K562 (cell line): ENCODE measurements around the gene VPS4B. TPM values are rescaled to one million over a fixed set of nuclear protein-coding genes. Genes with fewer than 3 reads are reported as not detected.

Experiments
- ATAC-seq: fragments of 200-7000 bp; cut with Tn5 transposase; 3 replicates; pipeline ENCODE4 v1.9.1; 2020; ENCODE audit warnings: moderate library complexity
- BruUV-seq: library from RNA; stranded (reverse); fragments of 400-500 nt; replicated peaks from 2 replicates; lab custom pipeline; 2021; lab: Mats Ljungman, UMichigan
- CTCF ChIA-PET: fragments of 300-600 bp; formaldehyde crosslinking; extraction: SDS; loops from one replicate; lab custom pipeline; 2021; ENCODE audit warnings: low intra/inter-chr PET ratio; lab: Yijun Ruan, JAX
- POLR2A ChIA-PET: fragments of 300-600, 350-650 bp; sonication (Branson Sonifier 250); formaldehyde crosslinking; extraction: SDS; loops from one replicate; lab custom pipeline; 2021; ENCODE audit warnings: antibody characterized with exemption, inconsistent platforms; lab: Yijun Ruan, JAX
- DNase-seq, 4 experiments: peaks; one replicate each; pipeline versions ENCODE4 v3.0.0 to v3.0.0-alpha.2; 2011 to 2018; ENCODE audit warnings: low spot score in 3 of 4, mixed read lengths in 3 of 4; ENCODE audit errors: extremely low read depth in 1 of 4
- FAIRE-seq: peaks from 2 replicates; lab custom pipeline; 2011; peaks lifted over from hg19 to GRCh38; lab: Jason Lieb, UNC
- H2AFZ ChIP-seq: 2 replicates; pipeline ENCODE4 v1.6.0; 2011; ENCODE audit warnings: low read depth, low read length, control low read depth, inconsistent platforms
- H3K27ac ChIP-seq: fragments of 200-600 bp; 3 replicates; pipeline ENCODE4 v1.8.0; 2011; ENCODE audit warnings: low read depth, mild to moderate bottlenecking, control low read depth, inconsistent platforms, low read length, moderate library complexity, mixed read lengths; ENCODE audit errors: extremely low read depth
- H3K27me3 ChIP-seq, 2 experiments: fragments of 300-600 bp in 1 of 2; 2 replicates in 1 of 2; 3 replicates in 1 of 2; pipeline versions ENCODE4 v1.6.0 to v1.8.0; 2011; ENCODE audit warnings: inconsistent platforms in 2 of 2, low read length in 2 of 2, mild to moderate bottlenecking in 1 of 2, mixed read lengths in 1 of 2, moderate library complexity in 1 of 2; ENCODE audit not compliant: control insufficient read depth in 2 of 2, insufficient read depth in 2 of 2
- H3K36me3 ChIP-seq: fragments of 300-600 bp; 3 replicates; pipeline ENCODE4 v1.8.0; 2011; ENCODE audit warnings: mild to moderate bottlenecking, low read length, inconsistent platforms; ENCODE audit not compliant: control insufficient read depth, insufficient read depth
- H3K4me1 ChIP-seq, 2 experiments: fragments of 200-600 bp in 1 of 2; replicated peaks in 1 of 2; 2 replicates in 1 of 2; 3 replicates in 1 of 2; pipeline versions ENCODE4 v1.5.1 to v1.8.0; 2011; ENCODE audit warnings: inconsistent platforms in 2 of 2, low read length in 2 of 2, mild to moderate bottlenecking in 1 of 2, mixed read lengths in 1 of 2, moderate library complexity in 1 of 2; ENCODE audit not compliant: control insufficient read depth in 2 of 2, insufficient read depth in 2 of 2
- H3K4me2 ChIP-seq: 2 replicates; pipeline ENCODE4 v1.6.1; 2011; ENCODE audit warnings: low read length, control low read depth, inconsistent platforms, mixed read lengths; ENCODE audit not compliant: insufficient read depth
- H3K4me3 ChIP-seq: fragments of 200-600 bp; sonication (generic), shearing (Covaris generic); 2 replicates; pipeline ENCODE4 v1.5.1; 2016; ENCODE audit warnings: control low read depth, inconsistent platforms
- H3K79me2 ChIP-seq: fragments of 200-600 bp; 3 replicates; pipeline ENCODE4 v1.8.0; 2011; ENCODE audit warnings: low read length, inconsistent platforms; ENCODE audit not compliant: control insufficient read depth, insufficient read depth
- H3K9ac ChIP-seq, 2 experiments: 2 replicates each; pipeline versions ENCODE4 v1.6.0 to v1.6.1; 2011; ENCODE audit warnings: low read depth in 2 of 2, low read length in 2 of 2, control low read depth in 1 of 2, inconsistent platforms in 1 of 2, mild to moderate bottlenecking in 1 of 2, mixed read lengths in 1 of 2; ENCODE audit not compliant: insufficient read depth in 1 of 2
- H3K9me1 ChIP-seq: one replicate; pipeline ENCODE4 v1.6.0; 2011; ENCODE audit warnings: inconsistent platforms, mild to moderate bottlenecking, low read length, moderate library complexity; ENCODE audit not compliant: control insufficient read depth, insufficient read depth
- H3K9me3 ChIP-seq: replicated peaks from 2 replicates; pipeline ENCODE4 v1.5.1; 2011; ENCODE audit warnings: low read depth, low read length, inconsistent platforms; ENCODE audit not compliant: control insufficient read depth, insufficient read depth
- H4K20me1 ChIP-seq: replicated peaks from 2 replicates; pipeline ENCODE4 v1.6.1; 2011; ENCODE audit warnings: low read length, inconsistent platforms, mixed read lengths; ENCODE audit not compliant: control insufficient read depth, insufficient read depth
- BMI1 ChIP-seq: fragments of 150-350 bp; IDR thresholded peaks from 2 replicates; pipeline ENCODE4 v1.6.1; 2014; ENCODE audit warnings: low read length
- CHCHD3 ChIP-seq: fragments of 250-450 bp; sonication (Bioruptor Pico); IDR thresholded peaks from 2 replicates; pipeline ENCODE4 v2.1.2; 2022; ENCODE audit warnings: mild to moderate bottlenecking
- GMEB1 ChIP-seq: fragments of 250-450 bp; sonication (Bioruptor Pico); IDR thresholded peaks from 2 replicates; pipeline ENCODE4 v1.4.0; 2020; ENCODE audit warnings: mild to moderate bottlenecking
- HMG20A ChIP-seq: fragments of 450-650 bp; formaldehyde crosslinking; conservative IDR thresholded peaks from 2 replicates; pipeline ENCODE4 v1.4.0; 2020; ENCODE audit warnings: mild to moderate bottlenecking, mixed read lengths
- KAT7 ChIP-seq: sonication (generic); formaldehyde crosslinking; IDR thresholded peaks from 2 replicates; pipeline ENCODE4 v1.8.0; 2022; ENCODE audit warnings: missing genetic modification reagents, mild to moderate bottlenecking, borderline replicate concordance
- MYBL2 ChIP-seq, 2 experiments: fragments of 450-650 bp in 1 of 2; sonication (generic) in 1 of 2; formaldehyde crosslinking in 1 of 2; IDR thresholded peaks; 2 replicates each; pipeline versions ENCODE4 v1.6.1 to v1.8.1; 2017 to 2022; ENCODE audit warnings: borderline replicate concordance in 1 of 2, inconsistent platforms in 1 of 2, low read depth in 1 of 2, mild to moderate bottlenecking in 1 of 2, missing genetic modification reagents in 1 of 2, moderate library complexity in 1 of 2
- NCOA4 ChIP-seq: fragments of 450-650 bp; IDR thresholded peaks from 2 replicates; pipeline ENCODE4 v1.6.1; 2018; ENCODE audit warnings: mild to moderate bottlenecking; ENCODE audit not compliant: partially characterized antibody
- RBM25 ChIP-seq: fragments of 200-400 bp; formaldehyde crosslinking; IDR thresholded peaks from 2 replicates; pipeline ENCODE4 v1.6.1; 2018; ENCODE audit warnings: low read length, low read depth, moderate library complexity; ENCODE audit not compliant: severe bottlenecking
- SMAD4 ChIP-seq: fragments of 250-450 bp; sonication (Bioruptor Pico); conservative IDR thresholded peaks from 2 replicates; pipeline ENCODE4 v1.8.0; 2021; ENCODE audit warnings: inconsistent platforms, mild to moderate bottlenecking, moderate library complexity
- SMARCA5 ChIP-seq: fragments of 450-650 bp; IDR thresholded peaks from 2 replicates; pipeline ENCODE4 v1.6.1; 2016
- whole genome bisulfite sequencing: fragments of 100-300 bp; shearing (Covaris generic); methylation state at CpG from one replicate; pipeline ENCODE4 v1.1.6; 2016; ENCODE audit warnings: low coverage, mixed read lengths; ENCODE audit not compliant: insufficient coverage; ENCODE audit errors: missing lambda C conversion rate; 5-methylcytosine and 5-hydroxymethylcytosine counted together
- in situ Hi-C: fragments of 300-500 bp; cut with MboI; formaldehyde crosslinking; loops from 4 replicates; pipeline ENCODE4 v1.15.0; 2018; ENCODE audit warnings: inconsistent platforms, mixed read lengths
- intact Hi-C: fragments of 100-400 bp; cut with micrococcal nuclease; formaldehyde crosslinking; loops from 2 replicates; pipeline ENCODE4 v1.14.2; 2022
- polyA plus RNA-seq, 8 experiments: library from polyadenylated mRNA; depleted of rRNA in 4 of 8; stranded (reverse) in 5 of 8; unstranded in 3 of 8; fragments of >200 nt; fragmentation: Nextera tagmentation in 2 of 8; fragmentation: Illumina TruSeq in 1 of 8; extraction: Ambion mirVana in 2 of 8; extraction: Trizol in 1 of 8; gene quantifications; 2 replicates each; pipeline versions ENCODE4 v1.2.1 to v1.2.3, GENCODE V29; 2011 to 2014; ENCODE audit warnings: inconsistent platforms in 1 of 8, missing spikeins in 1 of 8
- total RNA-seq, 7 experiments: library from RNA; depleted of rRNA in 6 of 7; stranded (reverse); fragments of >200 nt in 6 of 7; fragmentation: Illumina TruSeq in 2 of 7; extraction: Trizol in 2 of 7; gene quantifications; 2 replicates each; pipeline versions ENCODE4 v1.2.1 to v1.2.3, GENCODE V29; 2011 to 2021; ENCODE audit warnings: low replicate concordance in 1 of 7
- TF ChIP-seq, protein P1 (sequence below): sonication (generic); formaldehyde crosslinking; IDR thresholded peaks from 2 replicates; pipeline ENCODE4 v1.8.0; 2022; ENCODE audit warnings: mild to moderate bottlenecking, missing genetic modification reagents
- TF ChIP-seq, protein P2 (sequence below): fragments of 250-450 bp; sonication (Bioruptor Pico); IDR thresholded peaks from 2 replicates; pipeline ENCODE4 v1.6.1; 2021; ENCODE audit warnings: mild to moderate bottlenecking

Gene VPS4B
- total and polyA plus RNA-seq, 9 of the 15 experiments (the other 6 are each of a cell fraction or from before 2014, with no cell fraction given), result 7.3 to 16.4 (median 10.4) TPM

GRCh38 chr18:63350230-63350629 lies 72.0 kb downstream of the VPS4B start:
- Histone ChIP-seq H3K27ac (no peak overlapping the region), H3K9me3 (no peaks in the 10 kb centered on the region), H3K4me2 (no peak overlapping the region), H3K9ac (no peak overlapping the region), H4K20me1 (no peaks in the 10 kb centered on the region), H3K79me2 (no peaks in the 10 kb centered on the region), H2AFZ (no peak overlapping the region), H3K36me3 (peaks cover 50% of the 10 kb centered on the region; the same call in 2 of the 3 replicates), H3K9me1 (no peaks in the 10 kb centered on the region), H3K27me3 (no peaks in the 10 kb centered on the region), H3K4me1 (no peaks in the 10 kb centered on the region), H3K4me3 (no peak overlapping the region)
- FAIRE-seq, result no peak
- WGBS, result 50% methylated on average over 2 of the region's 2 CpGs
- no peak for ATAC-seq
- intact Hi-C loops (no loop called here), in situ Hi-C loops (no loop called here)
- CTCF ChIA-PET, result no interaction called here
- POLR2A ChIA-PET, result interaction anchor here (0.7 to 1.3 kb wide), 2 partner anchors 11 to 17 kb away, joined by 5 read pairs; partner anchors contain the start of gene KDSR
- BruUV-seq, result no TSS peak
- no peak for DNase-seq
- TF ChIP-seq RBM25 (peak; percentile 83), BMI1 (no peak)

DNA sequence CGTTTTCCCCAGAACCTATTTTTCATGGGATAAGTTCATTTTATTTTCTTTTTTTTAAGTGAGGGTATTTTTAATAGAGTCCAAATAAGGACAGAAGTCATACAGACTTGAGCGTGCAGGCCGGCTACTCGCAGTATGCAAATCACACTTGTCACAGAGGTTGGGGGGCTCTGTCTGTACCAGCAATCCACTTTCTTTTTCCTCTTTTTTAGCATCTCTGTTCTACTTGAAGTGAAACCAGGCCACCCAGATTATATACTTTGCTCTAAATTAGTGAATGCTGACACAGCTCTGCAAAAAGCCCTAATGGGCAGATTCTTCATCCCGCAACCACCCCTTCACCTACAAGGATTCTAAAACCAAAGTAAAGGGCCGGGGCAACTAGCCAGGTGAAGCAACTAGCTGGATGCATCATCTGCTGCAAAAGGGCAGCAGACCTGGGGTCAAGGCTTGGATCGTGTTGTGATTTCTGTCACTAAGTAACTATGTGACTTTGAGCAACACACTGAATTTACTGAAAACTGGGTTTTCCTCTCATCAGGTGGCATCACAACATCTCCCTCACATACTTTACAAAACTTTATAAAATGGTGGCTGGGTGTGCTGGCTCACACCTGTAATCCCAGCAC lies 73.7 kb downstream of the VPS4B start:
- DNase-seq (no peak), ATAC-seq (no peak), FAIRE-seq (no peak)
- Histone ChIP-seq H2AFZ (no peak overlapping the region), H4K20me1 (no peaks in the 10 kb centered on the region), H3K9ac (no peak overlapping the region), H3K27me3 (no peaks in the 10 kb centered on the region), H3K9me1 (no peaks in the 10 kb centered on the region), H3K36me3 (peaks cover 49% of the 10 kb centered on the region; the same call in 2 of the 3 replicates), H3K4me2 (no peak overlapping the region), H3K27ac (no peak overlapping the region), H3K79me2 (no peaks in the 10 kb centered on the region), H3K9me3 (no peaks in the 10 kb centered on the region), H3K4me3 (no peak overlapping the region), H3K4me1 (no peaks in the 10 kb centered on the region)
- intact Hi-C loops, result loop anchor here (10.0 kb wide), 1 partner anchor 496 kb away; no protein-coding TSS in a partner anchor
- ChIA-PET CTCF (no interaction called here), POLR2A (interaction anchor here (0.9 kb wide), 1 partner anchor 8 kb away, joined by 4 read pairs; no protein-coding TSS in a partner anchor)
- no TSS peak for BruUV-seq
- WGBS, result 88% methylated on average over 6 of the region's 7 CpGs
- in situ Hi-C loops, result loop anchor here (10.0 kb wide), 1 partner anchor 86 kb away; no protein-coding TSS in a partner anchor
- no peak for TF ChIP-seq GMEB1
- TF ChIP-seq, protein P1, sequence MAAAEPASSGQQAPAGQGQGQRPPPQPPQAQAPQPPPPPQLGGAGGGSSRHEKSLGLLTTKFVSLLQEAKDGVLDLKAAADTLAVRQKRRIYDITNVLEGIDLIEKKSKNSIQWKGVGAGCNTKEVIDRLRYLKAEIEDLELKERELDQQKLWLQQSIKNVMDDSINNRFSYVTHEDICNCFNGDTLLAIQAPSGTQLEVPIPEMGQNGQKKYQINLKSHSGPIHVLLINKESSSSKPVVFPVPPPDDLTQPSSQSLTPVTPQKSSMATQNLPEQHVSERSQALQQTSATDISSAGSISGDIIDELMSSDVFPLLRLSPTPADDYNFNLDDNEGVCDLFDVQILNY (CRISPR knock-in tag), result no peak
- no peak for TF ChIP-seq SMARCA5
- no peak for TF ChIP-seq KAT7 (CRISPR knock-in tag)
- TF ChIP-seq, protein P2, sequence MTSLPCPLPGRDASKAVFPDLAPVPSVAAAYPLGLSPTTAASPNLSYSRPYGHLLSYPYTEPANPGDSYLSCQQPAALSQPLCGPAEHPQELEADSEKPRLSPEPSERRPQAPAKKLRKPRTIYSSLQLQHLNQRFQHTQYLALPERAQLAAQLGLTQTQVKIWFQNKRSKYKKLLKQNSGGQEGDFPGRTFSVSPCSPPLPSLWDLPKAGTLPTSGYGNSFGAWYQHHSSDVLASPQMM (CRISPR knock-in tag), result no peak
- no peak for TF ChIP-seq HMG20A (CRISPR knock-in tag)
- no peak for TF ChIP-seq SMAD4 (CRISPR knock-in tag)
- TF ChIP-seq NCOA4, result no peak
- no peak for TF ChIP-seq MYBL2 (IDR thresholded peaks at IDR 0.05; ENCODE audit: low read depth)
- TF ChIP-seq MYBL2 (CRISPR knock-in tag; IDR thresholded peaks at IDR 0.05; ENCODE audit: borderline replicate concordance), result no peak
- TF ChIP-seq CHCHD3 (CRISPR knock-in tag), result no peak
